GM23338 (cell line): Measurements from ENCODE around the gene MAST4. TPM values are rescaled to one million over a fixed set of nuclear protein-coding genes. Genes with fewer than 3 reads are reported as not detected.

Source experiments
- ATAC-seq: fragments of 200-7000 bp; cut with Tn5 transposase; 3 replicates; pipeline ENCODE4 v1.9.1; 2020
- DNase-seq: peaks from one replicate; pipeline ENCODE4 v3.0.0-alpha.2; 2015; ENCODE audit warnings: low spot score
- H2AFZ ChIP-seq: fragments of 200-600 bp; sonication (generic); 2 replicates; pipeline ENCODE4 v1.8.0; 2016; ENCODE audit warnings: antibody characterized with exemption, mild to moderate bottlenecking, moderate library complexity
- H3F3A ChIP-seq: fragments of 200-600 bp; sonication (generic); replicated peaks from 2 replicates; pipeline ENCODE4 v1.8.0; 2017; ENCODE audit warnings: antibody characterized with exemption, mixed run types, low read depth
- H3K27ac ChIP-seq: fragments of 200-600 bp; sonication (generic); 2 replicates; pipeline ENCODE4 v1.6.1; 2016; ENCODE audit warnings: low read depth
- H3K27me3 ChIP-seq: fragments of 200-600 bp; sonication (generic); 2 replicates; pipeline ENCODE4 v1.8.0; 2016; ENCODE audit warnings: mild to moderate bottlenecking, mixed run types, moderate library complexity; ENCODE audit not compliant: insufficient read depth
- H3K36me3 ChIP-seq: fragments of 200-600 bp; sonication (generic); 2 replicates; pipeline ENCODE4 v1.8.0; 2016; ENCODE audit warnings: mild to moderate bottlenecking; ENCODE audit not compliant: insufficient read depth
- H3K4me1 ChIP-seq: fragments of 200-600 bp; sonication (generic); 2 replicates; pipeline ENCODE4 v1.8.0; 2016; ENCODE audit warnings: mild to moderate bottlenecking, moderate library complexity; ENCODE audit not compliant: insufficient read depth
- H3K4me2 ChIP-seq: fragments of 200-600 bp; sonication (generic); 2 replicates; pipeline ENCODE4 v1.7.1; 2017; ENCODE audit warnings: mixed run types
- H3K4me3 ChIP-seq: fragments of 200-600 bp; sonication (generic); 2 replicates; pipeline ENCODE4 v1.6.1; 2016; ENCODE audit warnings: mixed run types
- H3K79me2 ChIP-seq: fragments of 200-600 bp; sonication (generic); replicated peaks from 2 replicates; pipeline ENCODE4 v1.8.0; 2017; ENCODE audit warnings: mild to moderate bottlenecking; ENCODE audit not compliant: insufficient read depth
- H3K9me2 ChIP-seq: fragments of 200-600 bp; sonication (generic); 2 replicates; pipeline ENCODE4 v1.8.0; 2017; ENCODE audit not compliant: insufficient read depth
- H4K20me1 ChIP-seq: fragments of 200-600 bp; sonication (generic); replicated peaks from 2 replicates; pipeline ENCODE4 v1.8.0; 2017; ENCODE audit warnings: mild to moderate bottlenecking; ENCODE audit not compliant: insufficient read depth
- H3K27ac Mint-ChIP-seq: 2 replicates; pipeline ENCODE4 v1.8.0; 2020; ENCODE audit warnings: inconsistent platforms, mild to moderate bottlenecking, moderate library complexity, mixed read lengths
- H3K27me3 Mint-ChIP-seq: 3 replicates; pipeline ENCODE4 v1.8.0; 2022; ENCODE audit warnings: low read depth, mild to moderate bottlenecking, moderate library complexity, mixed read lengths, inconsistent platforms; ENCODE audit not compliant: insufficient read depth, poor library complexity
- H3K36me3 Mint-ChIP-seq: 3 replicates; pipeline ENCODE4 v1.8.0; 2021; ENCODE audit warnings: low read depth, mild to moderate bottlenecking, inconsistent platforms, moderate library complexity, mixed read lengths
- H3K4me1 Mint-ChIP-seq: 3 replicates; pipeline ENCODE4 v1.8.0; 2020; ENCODE audit warnings: mild to moderate bottlenecking, inconsistent platforms, mixed read lengths
- H3K4me3 Mint-ChIP-seq: 3 replicates; pipeline ENCODE4 v1.8.0; 2021; ENCODE audit warnings: moderate library complexity, mild to moderate bottlenecking, inconsistent platforms, mixed read lengths
- H3K9me3 Mint-ChIP-seq: 3 replicates; pipeline ENCODE4 v1.8.0; 2020; ENCODE audit warnings: moderate library complexity, mild to moderate bottlenecking, inconsistent platforms, mixed read lengths
- CREB1 ChIP-seq: fragments of 250-450 bp; sonication (Bioruptor Pico); IDR thresholded peaks from 2 replicates; pipeline ENCODE4 v1.5.0; 2020; ENCODE audit warnings: low read depth, mild to moderate bottlenecking, moderate library complexity
- EZH2 ChIP-seq: fragments of 200-600 bp; sonication (generic); IDR thresholded peaks from one replicate; pipeline ENCODE4 v1.8.0; 2017; ENCODE audit warnings: antibody characterized with exemption, mild to moderate bottlenecking, low read depth; ENCODE audit not compliant: unreplicated experiment
- EZH2phosphoT487 ChIP-seq: fragments of 200-600 bp; sonication (generic); IDR thresholded peaks from one replicate; pipeline ENCODE4 v1.8.1; 2018; ENCODE audit warnings: antibody characterized with exemption; ENCODE audit not compliant: unreplicated experiment
- JUNB ChIP-seq: IDR thresholded peaks from one replicate; pipeline ENCODE4 v1.6.1; 2016; ENCODE audit warnings: antibody characterized with exemption; ENCODE audit not compliant: unreplicated experiment
- NANOG ChIP-seq: IDR thresholded peaks from 2 replicates; pipeline ENCODE4 v1.6.1; 2016; ENCODE audit warnings: antibody characterized with exemption, borderline replicate concordance
- POLR2AphosphoS5 ChIP-seq: IDR thresholded peaks from 2 replicates; pipeline ENCODE4 v1.6.1; 2016; ENCODE audit warnings: antibody characterized with exemption, low read depth
- STAT1 ChIP-seq: IDR thresholded peaks from one replicate; pipeline ENCODE4 v1.6.1; 2016; ENCODE audit warnings: antibody characterized with exemption; ENCODE audit not compliant: unreplicated experiment
- ZNF114 ChIP-seq: fragments of 250-450 bp; sonication (Bioruptor Pico); IDR thresholded peaks from 2 replicates; pipeline ENCODE4 v1.5.0; 2020; ENCODE audit warnings: mild to moderate bottlenecking, moderate library complexity
- ZNF331 ChIP-seq: fragments of 250-450 bp; sonication (Bioruptor Pico); IDR thresholded peaks from 2 replicates; pipeline ENCODE4 v1.5.0; 2020; ENCODE audit warnings: low read depth, mild to moderate bottlenecking, moderate library complexity
- polyA plus RNA-seq: library from polyadenylated mRNA; unstranded; fragments of >200 nt; fragmentation: Nextera tagmentation; extraction: Ambion mirVana; gene quantifications from 2 replicates; pipeline ENCODE4 v1.2.1, GENCODE V29; 2016
- total RNA-seq: library from RNA; depleted of rRNA; stranded (reverse); fragments of >200 nt; shearing (Covaris generic); gene quantifications from 2 replicates; pipeline ENCODE4 v1.2.3, GENCODE V29; 2014
- TF ChIP-seq, protein P1 (sequence below): fragments of 250-450 bp; sonication (Bioruptor Pico); IDR thresholded peaks from 2 replicates; pipeline ENCODE4 v1.5.0; 2020; ENCODE audit warnings: mild to moderate bottlenecking, moderate library complexity
- TF ChIP-seq, protein P2 (sequence below): IDR thresholded peaks from one replicate; pipeline ENCODE4 v1.6.1; 2018; ENCODE audit warnings: antibody characterized with exemption; ENCODE audit not compliant: unreplicated experiment
- TF ChIP-seq, protein P3 (sequence below), 2 experiments: fragments of 200-600 bp in 1 of 2; sonication (generic) in 1 of 2; conservative IDR thresholded peaks; 2 replicates each; pipeline versions ENCODE4 v1.5.1 to v1.6.1; 2016 to 2017; ENCODE audit warnings: antibody characterized with exemption in 2 of 2, low read depth in 2 of 2, mild to moderate bottlenecking in 2 of 2, moderate library complexity in 1 of 2
- TF ChIP-seq, protein P4 (sequence below): IDR thresholded peaks from 2 replicates; pipeline ENCODE4 v1.6.1; 2016; ENCODE audit warnings: antibody characterized with exemption

The MAST4 gene
- total and polyA plus RNA-seq, 2 experiments from 2014 or later, result 3.6 to 8.5 TPM

DNA sequence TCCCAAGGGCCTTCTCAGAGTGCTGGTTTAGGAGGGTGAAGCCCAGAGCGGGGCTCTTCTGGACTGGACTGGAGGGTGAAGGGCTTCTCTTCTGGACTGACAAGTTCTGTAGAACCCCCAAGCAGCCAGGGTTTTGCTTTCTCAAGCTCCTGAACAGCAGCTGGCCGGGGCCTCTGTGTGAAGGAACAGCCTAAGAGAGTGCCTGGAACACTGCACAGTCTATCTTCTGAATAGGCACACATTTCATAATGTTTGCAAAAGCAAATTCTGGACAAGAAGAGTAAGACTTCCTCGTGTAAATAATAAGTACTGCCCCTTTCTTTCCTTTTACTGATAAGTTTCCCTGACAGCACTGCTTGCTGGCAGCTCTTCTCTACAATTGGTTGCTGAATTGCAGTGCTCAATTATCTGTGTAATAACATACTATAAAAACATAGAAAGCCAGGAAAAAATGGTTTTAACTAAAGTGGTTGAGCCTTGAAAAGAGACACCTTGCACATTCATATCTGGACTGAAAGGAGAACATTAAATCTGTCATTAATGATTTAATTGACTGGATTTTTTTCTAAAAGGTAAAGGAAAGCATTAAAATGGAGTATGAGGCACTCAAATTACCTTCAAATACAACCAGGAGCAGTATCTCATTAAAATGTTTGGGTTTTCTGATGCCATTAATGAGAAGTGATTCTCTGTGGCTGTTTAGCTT lies 20.5 kb downstream of the MAST4 start:
- Mint-ChIP-seq H3K27ac (no peak overlapping the region), H3K9me3 (no peaks in the 10 kb centered on the region), H3K36me3 (no peaks in the 10 kb centered on the region), H3K27me3 (no peaks in the 10 kb centered on the region), H3K4me1 (peaks cover 12% of the 10 kb centered on the region; the same call in 2 of the 3 replicates), H3K4me3 (no peak overlapping the region)
- Histone ChIP-seq H3K4me3 (no peak overlapping the region), H3K79me2 (no peaks in the 10 kb centered on the region), H2AFZ (no peak overlapping the region), H3K27me3 (no peaks in the 10 kb centered on the region), H4K20me1 (no peaks in the 10 kb centered on the region; the same call in 1 of the 2 replicates), H3K9me2 (no peaks in the 10 kb centered on the region), H3K4me2 (no peak overlapping the region), H3K4me1 (no peaks in the 10 kb centered on the region; the same call in 1 of the 2 replicates), H3K36me3 (no peaks in the 10 kb centered on the region), H3F3A (no peaks in the 10 kb centered on the region), H3K27ac (no peak overlapping the region)
- TF ChIP-seq CREB1 (no peak), STAT1 (no peak), POLR2AphosphoS5 (no peak), NANOG (no peak), EZH2 (no peak), JUNB (no peak), ZNF114 (CRISPR knock-in tag) (no peak), ZNF331 (CRISPR knock-in tag) (no peak), EZH2phosphoT487 (no peak)
- TF ChIP-seq, protein P1, sequence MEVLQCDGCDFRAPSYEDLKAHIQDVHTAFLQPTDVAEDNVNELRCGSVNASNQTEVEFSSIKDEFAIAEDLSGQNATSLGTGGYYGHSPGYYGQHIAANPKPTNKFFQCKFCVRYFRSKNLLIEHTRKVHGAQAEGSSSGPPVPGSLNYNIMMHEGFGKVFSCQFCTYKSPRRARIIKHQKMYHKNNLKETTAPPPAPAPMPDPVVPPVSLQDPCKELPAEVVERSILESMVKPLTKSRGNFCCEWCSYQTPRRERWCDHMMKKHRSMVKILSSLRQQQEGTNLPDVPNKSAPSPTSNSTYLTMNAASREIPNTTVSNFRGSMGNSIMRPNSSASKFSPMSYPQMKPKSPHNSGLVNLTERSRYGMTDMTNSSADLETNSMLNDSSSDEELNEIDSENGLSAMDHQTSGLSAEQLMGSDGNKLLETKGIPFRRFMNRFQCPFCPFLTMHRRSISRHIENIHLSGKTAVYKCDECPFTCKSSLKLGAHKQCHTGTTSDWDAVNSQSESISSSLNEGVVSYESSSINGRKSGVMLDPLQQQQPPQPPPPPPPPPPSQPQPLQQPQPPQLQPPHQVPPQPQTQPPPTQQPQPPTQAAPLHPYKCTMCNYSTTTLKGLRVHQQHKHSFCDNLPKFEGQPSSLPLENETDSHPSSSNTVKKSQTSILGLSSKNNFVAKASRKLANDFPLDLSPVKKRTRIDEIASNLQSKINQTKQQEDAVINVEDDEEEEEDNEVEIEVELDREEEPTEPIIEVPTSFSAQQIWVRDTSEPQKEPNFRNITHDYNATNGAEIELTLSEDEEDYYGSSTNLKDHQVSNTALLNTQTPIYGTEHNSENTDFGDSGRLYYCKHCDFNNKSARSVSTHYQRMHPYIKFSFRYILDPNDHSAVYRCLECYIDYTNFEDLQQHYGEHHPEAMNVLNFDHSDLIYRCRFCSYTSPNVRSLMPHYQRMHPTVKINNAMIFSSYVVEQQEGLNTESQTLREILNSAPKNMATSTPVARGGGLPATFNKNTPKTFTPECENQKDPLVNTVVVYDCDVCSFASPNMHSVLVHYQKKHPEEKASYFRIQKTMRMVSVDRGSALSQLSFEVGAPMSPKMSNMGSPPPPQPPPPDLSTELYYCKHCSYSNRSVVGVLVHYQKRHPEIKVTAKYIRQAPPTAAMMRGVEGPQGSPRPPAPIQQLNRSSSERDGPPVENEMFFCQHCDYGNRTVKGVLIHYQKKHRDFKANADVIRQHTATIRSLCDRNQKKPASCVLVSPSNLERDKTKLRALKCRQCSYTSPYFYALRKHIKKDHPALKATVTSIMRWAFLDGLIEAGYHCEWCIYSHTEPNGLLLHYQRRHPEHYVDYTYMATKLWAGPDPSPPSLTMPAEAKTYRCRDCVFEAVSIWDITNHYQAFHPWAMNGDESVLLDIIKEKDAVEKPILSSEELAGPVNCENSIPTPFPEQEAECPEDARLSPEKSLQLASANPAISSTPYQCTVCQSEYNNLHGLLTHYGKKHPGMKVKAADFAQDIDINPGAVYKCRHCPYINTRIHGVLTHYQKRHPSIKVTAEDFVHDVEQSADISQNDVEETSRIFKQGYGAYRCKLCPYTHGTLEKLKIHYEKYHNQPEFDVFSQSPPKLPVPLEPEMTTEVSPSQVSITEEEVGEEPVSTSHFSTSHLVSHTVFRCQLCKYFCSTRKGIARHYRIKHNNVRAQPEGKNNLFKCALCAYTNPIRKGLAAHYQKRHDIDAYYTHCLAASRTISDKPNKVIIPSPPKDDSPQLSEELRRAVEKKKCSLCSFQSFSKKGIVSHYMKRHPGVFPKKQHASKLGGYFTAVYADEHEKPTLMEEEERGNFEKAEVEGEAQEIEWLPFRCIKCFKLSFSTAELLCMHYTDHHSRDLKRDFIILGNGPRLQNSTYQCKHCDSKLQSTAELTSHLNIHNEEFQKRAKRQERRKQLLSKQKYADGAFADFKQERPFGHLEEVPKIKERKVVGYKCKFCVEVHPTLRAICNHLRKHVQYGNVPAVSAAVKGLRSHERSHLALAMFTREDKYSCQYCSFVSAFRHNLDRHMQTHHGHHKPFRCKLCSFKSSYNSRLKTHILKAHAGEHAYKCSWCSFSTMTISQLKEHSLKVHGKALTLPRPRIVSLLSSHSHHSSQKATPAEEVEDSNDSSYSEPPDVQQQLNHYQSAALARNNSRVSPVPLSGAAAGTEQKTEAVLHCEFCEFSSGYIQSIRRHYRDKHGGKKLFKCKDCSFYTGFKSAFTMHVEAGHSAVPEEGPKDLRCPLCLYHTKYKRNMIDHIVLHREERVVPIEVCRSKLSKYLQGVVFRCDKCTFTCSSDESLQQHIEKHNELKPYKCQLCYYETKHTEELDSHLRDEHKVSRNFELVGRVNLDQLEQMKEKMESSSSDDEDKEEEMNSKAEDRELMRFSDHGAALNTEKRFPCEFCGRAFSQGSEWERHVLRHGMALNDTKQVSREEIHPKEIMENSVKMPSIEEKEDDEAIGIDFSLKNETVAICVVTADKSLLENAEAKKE (CRISPR knock-in tag), result no peak
- TF ChIP-seq, protein P2, sequence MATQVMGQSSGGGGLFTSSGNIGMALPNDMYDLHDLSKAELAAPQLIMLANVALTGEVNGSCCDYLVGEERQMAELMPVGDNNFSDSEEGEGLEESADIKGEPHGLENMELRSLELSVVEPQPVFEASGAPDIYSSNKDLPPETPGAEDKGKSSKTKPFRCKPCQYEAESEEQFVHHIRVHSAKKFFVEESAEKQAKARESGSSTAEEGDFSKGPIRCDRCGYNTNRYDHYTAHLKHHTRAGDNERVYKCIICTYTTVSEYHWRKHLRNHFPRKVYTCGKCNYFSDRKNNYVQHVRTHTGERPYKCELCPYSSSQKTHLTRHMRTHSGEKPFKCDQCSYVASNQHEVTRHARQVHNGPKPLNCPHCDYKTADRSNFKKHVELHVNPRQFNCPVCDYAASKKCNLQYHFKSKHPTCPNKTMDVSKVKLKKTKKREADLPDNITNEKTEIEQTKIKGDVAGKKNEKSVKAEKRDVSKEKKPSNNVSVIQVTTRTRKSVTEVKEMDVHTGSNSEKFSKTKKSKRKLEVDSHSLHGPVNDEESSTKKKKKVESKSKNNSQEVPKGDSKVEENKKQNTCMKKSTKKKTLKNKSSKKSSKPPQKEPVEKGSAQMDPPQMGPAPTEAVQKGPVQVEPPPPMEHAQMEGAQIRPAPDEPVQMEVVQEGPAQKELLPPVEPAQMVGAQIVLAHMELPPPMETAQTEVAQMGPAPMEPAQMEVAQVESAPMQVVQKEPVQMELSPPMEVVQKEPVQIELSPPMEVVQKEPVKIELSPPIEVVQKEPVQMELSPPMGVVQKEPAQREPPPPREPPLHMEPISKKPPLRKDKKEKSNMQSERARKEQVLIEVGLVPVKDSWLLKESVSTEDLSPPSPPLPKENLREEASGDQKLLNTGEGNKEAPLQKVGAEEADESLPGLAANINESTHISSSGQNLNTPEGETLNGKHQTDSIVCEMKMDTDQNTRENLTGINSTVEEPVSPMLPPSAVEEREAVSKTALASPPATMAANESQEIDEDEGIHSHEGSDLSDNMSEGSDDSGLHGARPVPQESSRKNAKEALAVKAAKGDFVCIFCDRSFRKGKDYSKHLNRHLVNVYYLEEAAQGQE, result no peak
- TF ChIP-seq, protein P3, sequence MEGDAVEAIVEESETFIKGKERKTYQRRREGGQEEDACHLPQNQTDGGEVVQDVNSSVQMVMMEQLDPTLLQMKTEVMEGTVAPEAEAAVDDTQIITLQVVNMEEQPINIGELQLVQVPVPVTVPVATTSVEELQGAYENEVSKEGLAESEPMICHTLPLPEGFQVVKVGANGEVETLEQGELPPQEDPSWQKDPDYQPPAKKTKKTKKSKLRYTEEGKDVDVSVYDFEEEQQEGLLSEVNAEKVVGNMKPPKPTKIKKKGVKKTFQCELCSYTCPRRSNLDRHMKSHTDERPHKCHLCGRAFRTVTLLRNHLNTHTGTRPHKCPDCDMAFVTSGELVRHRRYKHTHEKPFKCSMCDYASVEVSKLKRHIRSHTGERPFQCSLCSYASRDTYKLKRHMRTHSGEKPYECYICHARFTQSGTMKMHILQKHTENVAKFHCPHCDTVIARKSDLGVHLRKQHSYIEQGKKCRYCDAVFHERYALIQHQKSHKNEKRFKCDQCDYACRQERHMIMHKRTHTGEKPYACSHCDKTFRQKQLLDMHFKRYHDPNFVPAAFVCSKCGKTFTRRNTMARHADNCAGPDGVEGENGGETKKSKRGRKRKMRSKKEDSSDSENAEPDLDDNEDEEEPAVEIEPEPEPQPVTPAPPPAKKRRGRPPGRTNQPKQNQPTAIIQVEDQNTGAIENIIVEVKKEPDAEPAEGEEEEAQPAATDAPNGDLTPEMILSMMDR (conservative IDR thresholded peaks at IDR 0.05; ENCODE audit: low read depth in 2 of 2), result no peak
- TF ChIP-seq, protein P4, sequence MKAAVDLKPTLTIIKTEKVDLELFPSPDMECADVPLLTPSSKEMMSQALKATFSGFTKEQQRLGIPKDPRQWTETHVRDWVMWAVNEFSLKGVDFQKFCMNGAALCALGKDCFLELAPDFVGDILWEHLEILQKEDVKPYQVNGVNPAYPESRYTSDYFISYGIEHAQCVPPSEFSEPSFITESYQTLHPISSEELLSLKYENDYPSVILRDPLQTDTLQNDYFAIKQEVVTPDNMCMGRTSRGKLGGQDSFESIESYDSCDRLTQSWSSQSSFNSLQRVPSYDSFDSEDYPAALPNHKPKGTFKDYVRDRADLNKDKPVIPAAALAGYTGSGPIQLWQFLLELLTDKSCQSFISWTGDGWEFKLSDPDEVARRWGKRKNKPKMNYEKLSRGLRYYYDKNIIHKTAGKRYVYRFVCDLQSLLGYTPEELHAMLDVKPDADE, result no peak
- no peak for DNase-seq
- no peak for ATAC-seq
